Hematopoietic multipotent progenitor cell (in vitro differentiated cells): ENCODE results near the gene RRBP1. TPM values are rescaled to one million over a fixed set of nuclear protein-coding genes. Genes with fewer than 3 reads are reported as not detected.
A peak's percentile ranks its signal among the peaks of the same experiment; 100 is the strongest.
"Not testable (repeated sequence)": the region's sequence is repeated elsewhere in the genome, so short reads cannot be mapped to it uniquely, and the experiment has no call there.

Source experiments
- DNase-seq, 3 donors: peaks; one replicate each; pipeline ENCODE4 v3.0.0-alpha.2; 2011 to 2015; ENCODE audit warnings: low read depth in 2 of 3, low spot score in 2 of 3
- total RNA-seq: library from RNA; depleted of rRNA; stranded (reverse); fragments of >200 nt; gene quantifications from one replicate; pipeline ENCODE4 v1.2.3, GENCODE V29; 2012

The RRBP1 gene
- total RNA-seq, 1 donor = 56.6 TPM

DNA sequence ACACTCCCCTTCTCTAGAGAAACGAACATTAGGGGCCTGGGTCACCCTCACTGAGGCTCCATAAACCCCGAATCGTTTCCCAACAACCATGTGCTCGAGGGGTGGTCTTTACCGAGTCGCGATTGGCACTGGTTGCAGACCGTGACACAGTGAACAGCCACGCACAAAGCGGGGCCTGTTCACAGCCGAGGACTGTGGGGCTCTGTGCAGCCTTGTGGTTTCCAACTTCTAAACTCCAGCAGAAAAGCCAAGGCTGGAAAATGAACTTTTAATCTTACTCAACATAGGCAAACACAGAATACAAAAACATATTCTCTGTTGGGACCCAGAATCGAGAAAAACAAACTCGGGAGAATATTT lies 19.0 kb downstream of the RRBP1 start:
- DNase-seq = no peak

DNA sequence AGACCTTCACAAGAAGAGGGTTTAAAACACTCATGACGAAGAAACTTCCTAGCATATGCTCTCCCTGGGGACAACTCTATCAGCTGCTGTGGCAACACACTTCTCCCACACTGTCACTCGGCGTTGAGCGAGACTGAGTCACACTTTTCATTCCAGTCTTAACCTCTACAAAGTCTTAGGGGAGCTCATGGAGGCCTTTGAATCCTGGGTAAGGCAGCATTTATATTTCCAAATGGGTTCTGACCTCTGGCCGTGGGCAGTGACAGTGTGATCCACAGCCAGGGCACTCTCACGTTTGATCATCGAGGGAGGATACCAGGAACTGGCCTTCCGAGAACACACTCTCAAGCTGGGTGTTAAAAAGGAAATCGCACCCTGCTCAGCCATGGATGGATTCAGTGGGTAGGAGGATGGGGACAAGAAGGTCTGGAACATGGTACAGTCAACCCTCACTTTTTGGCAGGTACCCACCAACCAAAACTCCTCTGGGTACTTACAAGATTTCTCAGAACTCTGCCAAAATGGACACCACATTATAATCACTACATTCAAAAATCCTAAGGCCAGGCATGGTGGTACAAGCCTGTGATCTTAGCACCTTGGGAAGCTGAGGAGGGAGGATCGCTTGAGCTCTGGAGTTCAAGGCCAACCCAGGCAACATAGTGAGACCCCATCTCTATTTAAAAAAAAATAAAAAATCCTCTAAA lies 19.6 kb downstream of the RRBP1 start:
- DNase-seq = no peak

DNA sequence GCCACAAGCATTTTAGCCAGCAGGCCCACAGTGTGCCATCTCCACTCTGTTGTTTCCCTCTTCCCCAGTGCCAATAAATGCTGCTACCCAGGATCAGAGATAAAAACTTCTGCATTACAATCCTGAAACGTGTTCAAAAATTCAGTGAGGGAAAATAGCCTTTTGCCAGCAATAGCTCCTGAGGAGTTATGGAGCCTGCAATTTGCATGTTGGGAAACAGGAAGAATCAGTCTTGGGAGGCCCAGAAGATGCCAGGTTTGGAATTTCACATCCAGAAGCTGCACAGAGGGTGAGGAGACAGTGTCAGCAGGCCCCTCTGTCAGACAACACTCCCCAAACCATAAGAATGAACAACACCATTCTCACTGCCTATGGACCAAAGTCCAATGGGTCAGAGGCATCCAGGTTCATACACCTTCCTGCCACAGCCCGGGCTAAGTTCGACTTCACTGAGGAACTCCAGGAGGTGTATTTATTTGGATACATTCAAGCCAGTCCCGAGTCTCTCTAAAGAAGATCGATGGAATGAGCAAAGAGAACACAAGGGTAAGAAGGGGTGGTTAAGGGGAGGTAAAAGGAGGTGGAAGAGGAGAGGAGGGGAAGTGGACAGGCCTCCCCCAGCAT lies 20.8 kb downstream of the RRBP1 start:
- DNase-seq = no peak

DNA sequence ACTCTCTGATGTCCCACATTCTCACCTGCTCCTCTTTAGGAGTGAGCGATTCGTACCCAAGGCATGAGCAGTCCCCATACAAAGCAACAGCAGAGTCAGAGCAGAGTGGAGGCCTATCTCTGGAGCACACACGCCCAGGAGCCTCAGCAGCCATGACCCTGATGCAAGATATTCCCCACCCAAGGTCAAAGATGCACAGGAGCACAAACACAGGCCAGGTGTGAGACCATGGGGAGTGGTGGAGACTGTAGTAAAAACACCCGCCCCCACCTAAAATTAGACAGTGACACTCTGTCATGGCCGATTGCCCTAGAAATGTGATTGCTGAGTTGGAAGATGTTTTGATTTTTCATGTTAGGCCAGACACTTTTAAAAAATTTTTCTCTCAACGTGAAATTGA lies 21.4 kb downstream of the RRBP1 start:
- DNase-seq = no peak

DNA sequence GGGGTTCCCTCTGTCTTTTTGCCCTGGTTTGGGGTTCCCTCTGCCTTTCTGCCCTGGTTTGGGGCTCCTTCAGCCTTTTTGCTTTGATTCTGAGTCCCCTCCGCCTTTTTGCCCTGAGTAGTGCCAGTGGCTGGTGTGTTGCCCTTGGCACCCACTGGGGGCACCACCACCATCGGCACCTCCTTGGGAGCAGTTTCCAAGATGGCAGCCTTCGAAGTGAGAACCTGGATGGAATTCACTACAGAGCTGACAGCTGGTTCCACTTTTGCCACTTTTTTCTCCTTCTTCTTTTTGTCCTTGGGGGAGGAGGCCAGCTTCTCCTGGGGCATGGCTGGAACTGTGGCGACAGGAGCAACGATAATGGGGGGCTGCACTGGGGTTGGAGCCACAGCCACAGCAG lies 22.2 kb downstream of the RRBP1 start:
- DNase-seq = no peak

DNA sequence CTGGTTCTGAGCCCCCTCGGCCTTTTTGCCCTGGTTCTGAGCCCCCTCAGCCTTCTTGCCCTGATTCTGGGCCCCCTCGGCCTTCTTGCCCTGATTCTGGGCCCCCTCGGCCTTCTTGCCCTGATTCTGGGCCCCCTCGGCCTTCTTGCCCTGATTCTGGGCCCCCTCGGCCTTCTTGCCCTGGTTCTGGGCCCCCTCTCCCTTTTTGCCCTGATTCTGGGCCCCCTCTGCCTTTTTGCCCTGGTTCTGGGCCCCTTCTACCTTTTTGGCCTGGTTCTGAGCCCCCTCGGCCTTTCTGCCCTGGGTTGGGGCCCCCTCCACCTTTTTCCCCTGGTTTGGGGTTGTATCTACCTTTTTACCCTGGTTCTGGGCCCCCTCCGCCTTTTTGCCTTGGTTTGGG lies 22.7 kb downstream of the RRBP1 start:
- not testable (repeated sequence) for DNase-seq

DNA sequence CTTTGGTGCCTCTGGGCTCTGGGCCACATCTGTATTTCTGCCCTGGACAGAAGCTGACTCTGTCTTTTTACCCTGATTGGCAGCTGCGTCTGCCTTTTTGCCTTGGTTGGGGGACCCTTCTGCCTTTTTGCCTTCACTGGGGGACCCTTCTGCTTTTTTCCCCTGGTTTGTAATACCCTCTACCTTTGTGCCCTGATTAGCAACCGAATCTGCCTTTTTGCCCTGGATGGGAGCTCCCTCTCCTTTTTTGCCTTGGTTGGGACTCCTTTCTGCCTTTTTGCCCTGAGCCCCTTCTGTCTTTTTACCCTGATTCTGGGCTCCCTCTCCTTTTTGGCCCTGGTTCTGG lies 23.4 kb downstream of the RRBP1 start:
- no peak for DNase-seq

DNA sequence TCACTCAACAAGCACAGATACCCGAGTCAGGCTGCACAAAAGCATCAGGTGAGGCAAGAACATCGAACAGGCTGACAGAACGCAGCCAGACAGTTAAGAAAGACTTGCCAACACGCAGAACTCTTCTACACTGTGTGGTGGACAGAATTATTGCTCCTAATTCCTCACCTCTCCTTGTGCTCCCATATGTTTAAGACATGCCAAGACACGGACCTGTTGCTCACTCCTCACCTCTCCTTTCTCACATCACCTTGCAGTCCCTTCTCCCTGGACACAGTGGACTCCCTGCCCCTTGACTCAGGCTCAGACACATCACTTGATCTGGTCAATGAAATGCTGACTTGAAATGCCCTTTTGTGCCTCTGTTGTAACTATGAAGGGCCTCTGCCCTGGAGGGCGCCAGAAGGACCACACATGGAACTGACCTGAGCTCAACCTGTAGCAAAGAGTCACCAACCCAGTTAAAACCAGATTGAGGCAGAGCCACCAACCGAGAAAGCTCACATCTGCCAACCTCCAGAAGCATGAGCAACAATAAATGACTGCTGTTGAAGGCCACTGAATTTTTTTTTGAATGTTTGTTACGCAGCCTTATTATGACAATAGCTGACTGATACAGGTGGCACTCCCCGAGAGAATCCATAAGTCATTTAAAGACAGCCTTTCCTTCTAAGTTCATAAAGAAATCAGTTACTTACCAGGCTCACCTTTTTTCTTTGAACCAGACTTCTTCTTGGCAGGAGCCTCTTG lies 24.0 kb downstream of the RRBP1 start:
- no peak for DNase-seq

DNA sequence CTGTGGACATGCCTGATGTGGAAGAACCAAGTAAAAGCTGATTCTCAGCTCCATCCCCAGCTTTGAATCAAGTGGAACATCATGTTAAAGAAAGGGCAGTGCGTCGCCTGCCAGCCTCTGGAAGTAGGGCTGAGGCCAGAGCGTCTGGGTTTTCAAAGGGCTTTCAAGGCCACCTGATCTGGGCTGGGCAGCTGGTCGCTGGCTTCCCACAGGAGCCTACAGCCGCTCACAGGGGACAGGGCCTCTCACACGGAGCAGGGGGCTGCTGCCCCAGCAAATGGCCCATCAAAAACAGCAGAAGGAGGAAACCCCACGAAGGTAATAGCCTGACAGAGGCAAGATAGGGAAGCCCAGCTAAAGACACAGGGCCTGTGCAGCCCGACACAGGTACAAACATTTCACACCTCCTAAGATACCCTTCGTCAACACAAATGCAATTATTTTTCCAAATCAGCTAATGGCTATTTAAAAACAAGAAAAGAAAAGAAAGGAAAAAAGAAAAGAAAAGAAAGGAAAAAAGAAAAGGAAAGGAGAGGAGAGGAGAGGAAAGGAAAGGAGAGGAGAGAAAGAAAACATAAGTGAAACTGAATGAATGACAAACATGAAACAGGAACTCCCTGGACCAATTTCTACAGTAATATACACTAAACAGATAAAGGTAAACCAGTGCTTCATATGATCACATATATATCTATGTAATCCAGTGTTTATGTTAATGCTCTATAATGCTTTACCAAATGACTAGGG lies 24.8 kb downstream of the RRBP1 start:
- DNase-seq = no peak

DNA sequence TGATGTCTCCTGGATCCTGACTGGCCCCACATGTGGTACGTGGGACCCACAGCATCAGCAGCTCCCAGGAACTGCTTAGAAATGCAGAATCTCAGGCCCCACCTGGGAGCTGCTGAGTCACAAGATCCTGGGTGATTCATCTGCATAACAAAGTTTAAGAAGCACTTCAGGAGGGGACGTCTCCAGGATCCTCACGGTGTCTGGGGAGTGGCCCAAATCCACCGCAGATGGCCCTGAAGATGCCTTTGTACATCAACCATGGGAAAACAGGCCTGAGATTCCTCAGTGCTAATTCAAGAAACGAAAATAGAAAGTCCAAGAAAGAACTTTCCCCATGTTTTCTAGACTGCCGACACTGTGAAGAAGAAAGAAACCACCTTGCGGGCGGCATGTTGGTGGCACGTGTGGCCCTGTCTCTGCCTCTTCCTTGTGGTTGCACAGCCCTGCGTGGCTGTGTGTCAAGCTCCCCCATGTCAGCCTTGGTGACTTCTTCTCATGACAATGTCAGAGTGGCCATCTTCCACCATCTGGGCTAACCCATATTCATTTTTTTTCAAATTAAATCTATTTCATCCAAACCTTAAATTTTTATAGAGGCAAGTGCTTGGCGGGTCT lies 26.1 kb downstream of the RRBP1 start:
- no peak for DNase-seq

DNA sequence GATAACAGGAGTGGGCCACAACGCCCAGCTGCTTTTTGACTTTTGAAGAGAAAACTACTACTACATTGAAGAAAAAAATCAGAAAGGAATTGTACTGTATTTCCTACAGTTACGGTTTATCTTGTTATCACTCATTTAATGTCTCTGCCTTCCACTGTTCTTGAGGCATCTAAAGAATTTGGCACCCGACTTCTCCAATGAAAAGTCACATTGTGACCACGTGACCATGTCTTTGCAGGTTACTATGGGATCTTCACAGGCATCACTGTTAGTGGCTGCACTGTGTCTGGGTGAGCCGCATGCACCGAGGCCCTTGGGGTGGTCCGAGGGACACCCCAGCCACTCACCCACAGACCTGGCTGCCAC lies 26.8 kb downstream of the RRBP1 start:
- no peak for DNase-seq

DNA sequence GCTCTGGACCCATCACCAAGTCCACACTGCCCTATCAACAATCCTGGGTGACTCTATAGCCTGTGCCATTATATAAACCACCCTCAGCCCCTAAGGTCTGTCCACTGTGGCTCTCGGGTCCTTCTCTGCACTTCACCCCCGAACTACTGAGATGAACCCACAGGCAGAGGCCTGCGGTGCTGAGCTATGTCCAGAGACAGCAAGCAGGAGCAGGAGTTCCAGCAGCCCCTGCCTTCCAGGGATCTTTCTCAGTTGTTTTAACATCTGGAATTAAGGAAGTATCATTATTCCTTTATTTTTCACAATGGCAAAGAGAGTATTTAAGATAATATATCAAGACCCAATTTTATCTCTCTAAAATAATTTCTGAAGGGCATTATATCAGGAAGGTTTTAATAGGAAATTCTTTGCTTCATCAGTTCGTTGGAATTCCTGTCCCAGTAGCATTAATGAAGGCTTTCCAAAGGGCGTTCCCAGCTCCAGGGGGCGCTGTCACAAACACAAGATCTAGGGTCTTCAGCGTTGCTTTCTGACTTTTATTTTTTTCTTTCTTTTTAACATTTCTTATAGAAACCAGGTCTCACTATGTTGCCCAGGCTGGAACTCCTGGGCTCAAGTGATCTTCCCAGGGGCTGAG lies 27.3 kb downstream of the RRBP1 start:
- peak in 1 of 3 donors; percentile 35 for DNase-seq

DNA sequence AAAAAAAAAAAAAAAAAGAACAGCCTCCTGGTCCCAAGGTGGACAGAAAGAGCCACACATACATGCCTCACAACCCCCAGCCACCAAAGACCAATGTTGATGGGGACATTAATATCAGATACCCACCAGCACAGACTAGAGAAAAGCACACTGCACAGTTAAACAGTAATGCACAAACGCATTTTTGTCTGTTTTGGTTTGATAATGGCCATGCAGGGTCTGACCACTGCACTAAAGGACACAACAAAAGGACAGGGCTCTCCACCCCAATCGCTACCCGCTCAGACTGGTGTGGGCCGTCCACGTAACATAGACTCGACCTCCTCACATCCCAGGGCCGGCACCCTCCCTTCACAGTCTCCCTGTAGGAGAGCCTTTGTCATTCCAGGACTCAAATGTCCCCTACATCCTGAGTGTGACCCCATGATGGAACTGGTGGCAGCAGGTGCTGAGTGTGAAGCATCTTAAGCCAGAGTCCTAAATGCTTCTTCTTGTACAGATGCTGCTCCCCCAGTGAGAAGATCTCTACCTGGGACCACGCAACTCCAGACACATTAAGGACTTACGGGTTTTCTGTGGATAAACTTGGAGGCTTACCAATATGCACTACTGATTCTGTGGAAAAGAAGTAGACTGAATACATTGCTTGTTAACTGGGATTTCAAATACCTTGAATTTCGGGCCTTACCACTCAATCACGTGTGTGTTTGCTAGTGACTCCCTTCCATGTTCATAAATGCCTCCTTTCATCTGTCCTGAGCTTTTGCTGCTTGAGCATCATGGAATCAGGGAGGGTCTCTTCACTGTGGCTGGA lies 28.0 kb downstream of the RRBP1 start:
- DNase-seq = no peak

DNA sequence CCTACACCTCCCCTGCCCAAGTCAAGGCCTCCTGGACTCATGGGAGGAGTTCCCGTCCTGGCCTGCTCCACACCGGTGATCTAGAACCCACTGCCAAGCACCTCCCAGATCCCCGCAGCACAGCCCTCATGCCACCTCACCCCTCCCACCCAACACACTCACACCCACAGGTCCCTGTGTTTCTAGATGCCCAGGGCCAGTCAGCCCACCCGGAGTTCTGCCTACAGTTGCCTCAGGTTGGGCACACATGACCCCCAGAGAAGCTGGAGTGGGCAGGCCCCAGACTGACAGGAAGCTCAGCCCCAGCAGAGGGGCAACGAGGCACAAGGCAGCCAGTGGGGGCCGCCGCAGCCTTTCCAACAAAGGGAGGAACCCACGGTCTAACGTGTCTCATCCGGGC lies 29.6 kb downstream of the RRBP1 start:
- DNase-seq = no peak

DNA sequence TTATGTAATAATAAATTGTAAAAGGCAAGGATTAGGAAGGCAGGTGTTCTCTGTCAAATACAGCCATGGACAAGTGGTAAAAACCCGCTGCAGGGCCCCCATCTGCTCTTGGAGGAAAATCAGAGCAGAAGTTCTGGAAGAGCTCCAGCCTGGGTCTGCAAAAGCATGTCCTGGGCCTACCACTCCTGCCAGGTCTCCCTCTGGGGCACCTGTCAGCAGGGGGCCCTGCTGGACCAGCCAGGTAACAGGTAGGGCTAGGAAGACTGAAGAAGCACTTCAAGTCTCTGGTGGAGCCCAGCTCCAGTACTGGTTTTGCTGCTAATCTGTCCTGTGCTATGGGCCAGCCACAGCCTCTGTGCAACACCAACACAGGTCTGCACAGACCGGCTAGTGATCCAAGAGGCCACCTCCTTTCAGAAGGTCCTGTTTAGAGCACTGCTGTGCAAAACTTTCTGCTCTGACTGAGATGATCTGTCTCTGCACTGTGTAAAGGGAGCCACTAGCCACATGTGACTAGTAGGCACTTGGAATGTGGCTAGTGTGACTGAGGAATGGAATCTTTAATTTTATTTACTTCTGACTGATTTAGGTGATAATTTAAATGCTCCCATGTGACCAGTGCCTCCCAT lies 30.2 kb downstream of the RRBP1 start:
- no peak for DNase-seq

DNA sequence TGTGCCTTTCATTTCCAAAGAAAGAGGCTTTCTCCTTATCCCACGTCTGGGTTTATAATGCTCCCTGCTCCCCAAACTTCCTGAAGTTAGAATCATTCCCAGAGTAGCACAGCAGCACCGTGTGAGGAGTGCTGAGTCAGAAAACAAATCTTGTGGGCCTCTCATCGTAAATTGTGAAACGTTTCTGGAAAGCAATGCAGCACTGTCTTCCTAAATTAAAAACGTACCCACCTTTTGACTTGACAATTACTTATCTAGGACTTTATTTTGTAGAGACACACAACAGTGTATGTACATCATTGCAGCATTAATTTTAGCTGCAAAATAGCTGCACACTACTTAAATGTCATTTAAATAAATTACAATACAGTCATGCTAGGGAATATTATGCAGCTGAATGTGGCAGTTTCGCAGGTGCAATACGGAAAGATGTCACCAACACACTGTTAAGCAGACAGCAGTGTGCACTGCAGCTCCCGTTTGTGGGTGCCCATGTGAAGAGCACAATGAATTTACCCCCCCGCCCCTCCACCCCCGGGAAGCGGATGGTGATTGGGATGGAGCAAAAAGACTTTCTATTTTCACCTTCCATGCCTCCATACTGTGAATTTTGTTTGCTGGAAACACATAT lies 30.8 kb downstream of the RRBP1 start:
- DNase-seq = no peak

DNA sequence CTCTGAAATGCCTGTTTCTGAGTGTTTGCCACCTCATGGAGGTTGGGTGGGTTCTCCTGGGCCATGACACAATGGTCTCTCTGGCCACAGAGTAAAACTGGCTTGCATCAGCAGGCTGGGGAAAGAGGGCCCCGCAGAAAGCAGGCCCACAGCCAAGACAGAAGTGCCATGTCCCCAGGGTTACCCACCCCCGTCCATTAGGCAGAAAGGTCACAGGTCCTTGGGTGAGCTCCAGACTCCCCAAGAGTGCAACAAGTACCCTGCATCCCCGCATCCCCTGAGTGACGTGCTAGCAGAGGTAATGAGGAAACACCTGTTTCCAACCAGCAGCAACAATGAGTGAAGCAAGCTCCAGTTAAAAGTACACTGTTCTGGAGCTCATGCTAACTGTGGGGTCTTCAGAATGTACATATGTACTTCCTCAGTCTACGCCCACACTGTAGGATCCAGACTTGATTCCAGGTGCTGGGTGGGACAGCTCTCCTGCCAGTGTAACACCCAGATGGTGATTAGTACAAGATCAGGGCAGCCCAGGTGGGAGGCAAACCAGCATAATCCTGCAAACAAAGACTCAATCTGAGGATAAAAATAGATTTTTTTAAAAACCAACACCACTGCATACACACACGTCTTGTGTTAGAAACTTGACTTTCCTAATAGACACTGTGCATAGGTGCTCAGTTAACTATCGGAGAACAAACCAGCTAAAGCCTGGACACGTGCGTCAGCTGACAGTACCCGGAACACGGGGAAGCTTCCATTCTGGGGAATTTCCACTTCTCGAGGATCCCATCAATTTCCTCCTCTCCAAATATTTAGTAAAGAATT lies 31.5 kb downstream of the RRBP1 start:
- peak in 2 of 3 donors; percentile 69 to 91 for DNase-seq
